Measurements from ENCODE around the gene GALNT18.

GALNT18 gene

GRCh38 chr11:11620173-11620920 is 1.5 kb downstream of the GALNT18 start:
- peak overlapping the region; percentile 69 for H3K4me3 ChIP-seq (ENCODE audit: low read length)
- peak; percentile 68 for DNase-seq (ENCODE audit: low read depth)
- TF ChIP-seq CTCF (IDR thresholded peaks at IDR 0.05; ENCODE audit: insufficient read depth, low read depth, low read length, missing control alignments), result no peak

- no peak for DNase-seq (ENCODE audit: low read depth)
- H3K4me3 ChIP-seq (ENCODE audit: low read length), result no peak overlapping the region
- TF ChIP-seq CTCF (IDR thresholded peaks at IDR 0.05; ENCODE audit: insufficient read depth, low read depth, low read length, missing control alignments), result peak; percentile 15
Observed at GRCh38 chr11:11618973-11619435, 2.8 kb downstream of the GALNT18 start.

GRCh38 chr11:11615086-11615485 is 6.7 kb downstream of the GALNT18 start:
- TF ChIP-seq CTCF (IDR thresholded peaks at IDR 0.05; ENCODE audit: insufficient read depth, low read depth, low read length, missing control alignments), result no peak
- no peak overlapping the region for H3K4me3 ChIP-seq (ENCODE audit: low read length)
- DNase-seq (ENCODE audit: low read depth), result no peak

GRCh38 chr11:11612439-11612838 is 9.4 kb downstream of the GALNT18 start:
- no peak overlapping the region for H3K4me3 ChIP-seq (ENCODE audit: low read length)
- no peak for DNase-seq (ENCODE audit: low read depth)
- TF ChIP-seq CTCF (IDR thresholded peaks at IDR 0.05; ENCODE audit: insufficient read depth, low read depth, low read length, missing control alignments), result no peak

GRCh38 chr11:11611381-11611780 is 10.4 kb downstream of the GALNT18 start:
- H3K4me3 ChIP-seq (ENCODE audit: low read length), result no peak overlapping the region
- TF ChIP-seq CTCF (IDR thresholded peaks at IDR 0.05; ENCODE audit: insufficient read depth, low read depth, low read length, missing control alignments), result no peak
- DNase-seq (ENCODE audit: low read depth), result no peak

GRCh38 chr11:11608783-11609232 is 13.0 kb downstream of the GALNT18 start:
- TF ChIP-seq CTCF (IDR thresholded peaks at IDR 0.05; ENCODE audit: insufficient read depth, low read depth, low read length, missing control alignments), result no peak
- no peak overlapping the region for H3K4me3 ChIP-seq (ENCODE audit: low read length)
- peak; percentile 51 for DNase-seq (ENCODE audit: low read depth)

GRCh38 chr11:11607772-11608171 is 14.0 kb downstream of the GALNT18 start:
- DNase-seq (ENCODE audit: low read depth), result peak; percentile 44
- no peak overlapping the region for H3K4me3 ChIP-seq (ENCODE audit: low read length)
- no peak for TF ChIP-seq CTCF (IDR thresholded peaks at IDR 0.05; ENCODE audit: insufficient read depth, low read depth, low read length, missing control alignments)

All from epithelial cell of esophagus (primary cell).